NCI-H226 (cell line): ENCODE measurements around the gene PDE4DIP.
"Not testable (repeated sequence)": the region's sequence is repeated elsewhere in the genome, so short reads cannot be mapped to it uniquely, and the experiment has no call there.

Experiments used
- DNase-seq: peaks from one replicate; pipeline ENCODE4 v3.0.0-alpha.2; 2015

PDE4DIP gene

DNA sequence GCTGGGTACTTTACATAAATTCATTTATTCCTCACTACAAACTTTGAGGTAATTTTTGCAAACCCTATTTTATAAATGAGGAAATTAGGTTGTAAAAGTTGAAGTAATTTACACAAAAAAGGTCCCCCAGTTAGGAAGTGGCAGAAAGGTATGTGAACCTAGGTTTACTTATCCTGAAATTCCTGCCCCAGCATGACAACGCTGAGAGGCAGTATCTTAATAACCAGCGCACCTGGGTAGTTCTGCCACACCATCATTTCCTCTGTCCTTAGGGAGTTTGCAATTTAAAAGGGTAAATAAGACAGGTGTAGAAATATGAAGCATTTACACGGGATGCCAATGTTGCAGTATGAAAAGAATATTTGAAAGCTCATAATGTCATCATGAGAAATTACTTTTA is 79.6 kb downstream of the PDE4DIP start:
- not testable (repeated sequence) for DNase-seq

GRCh38 chr1:148927645-148928044 is 83.4 kb downstream of the PDE4DIP start:
- not testable (repeated sequence) for DNase-seq

DNA sequence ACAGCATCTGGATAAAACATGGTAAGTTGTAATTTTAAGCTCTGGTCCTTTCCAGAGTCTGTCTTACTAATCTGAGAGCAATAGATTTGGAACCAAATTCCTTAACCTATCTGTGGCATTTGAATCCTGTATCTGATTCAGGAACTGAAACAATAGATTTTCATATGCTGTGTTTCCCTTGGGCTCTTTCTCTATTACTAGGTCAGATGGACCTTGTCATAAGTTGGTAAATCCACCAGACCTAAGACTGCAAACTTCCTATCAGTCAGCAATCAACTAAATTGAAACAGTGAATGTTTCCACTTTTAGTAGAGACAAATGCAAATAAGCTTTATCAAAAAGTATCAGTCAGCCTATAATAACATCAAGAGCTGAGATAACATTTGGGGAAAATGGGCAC is 85.0 kb downstream of the PDE4DIP start:
- not testable (repeated sequence) for DNase-seq

DNA sequence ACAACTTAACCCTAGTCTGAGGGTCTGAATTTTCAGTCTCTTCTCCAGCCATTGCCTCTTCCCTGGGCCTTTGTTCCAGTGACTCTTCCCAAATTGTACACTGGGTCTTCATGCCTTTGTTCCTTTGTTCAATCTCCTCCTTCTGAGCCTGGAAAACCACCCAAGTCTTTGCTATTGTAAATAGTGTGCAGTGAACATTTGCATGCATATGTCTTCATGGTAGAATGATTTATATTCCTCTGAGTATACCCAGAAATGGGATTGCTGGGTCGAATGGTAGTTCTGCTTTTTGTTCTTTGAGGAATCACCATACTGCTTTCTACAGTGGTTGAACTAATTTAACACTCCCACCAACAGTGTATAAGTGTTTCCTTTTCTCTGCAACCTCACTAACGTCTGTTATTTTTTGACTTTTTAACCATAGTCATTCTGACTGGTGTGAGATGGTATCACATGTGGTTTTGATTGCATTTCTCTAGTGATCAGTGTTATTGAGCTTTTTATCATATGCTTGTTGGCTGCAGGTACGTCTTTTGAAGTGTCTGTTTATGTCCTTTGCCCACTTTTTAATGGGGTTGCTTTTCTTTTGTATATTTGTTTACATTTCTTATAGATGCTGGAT is 91.3 kb downstream of the PDE4DIP start:
- DNase-seq: not testable (repeated sequence)

- DNase-seq: not testable (repeated sequence)
Observed at GRCh38 chr1:148942906-148943305, 98.7 kb downstream of the PDE4DIP start.

GRCh38 chr1:148945130-148945529 is 100.9 kb downstream of the PDE4DIP start:
- DNase-seq: not testable (repeated sequence)

- not testable (repeated sequence) for DNase-seq
Observed at GRCh38 chr1:148948768-148949167, 104.5 kb downstream of the PDE4DIP start.

DNA sequence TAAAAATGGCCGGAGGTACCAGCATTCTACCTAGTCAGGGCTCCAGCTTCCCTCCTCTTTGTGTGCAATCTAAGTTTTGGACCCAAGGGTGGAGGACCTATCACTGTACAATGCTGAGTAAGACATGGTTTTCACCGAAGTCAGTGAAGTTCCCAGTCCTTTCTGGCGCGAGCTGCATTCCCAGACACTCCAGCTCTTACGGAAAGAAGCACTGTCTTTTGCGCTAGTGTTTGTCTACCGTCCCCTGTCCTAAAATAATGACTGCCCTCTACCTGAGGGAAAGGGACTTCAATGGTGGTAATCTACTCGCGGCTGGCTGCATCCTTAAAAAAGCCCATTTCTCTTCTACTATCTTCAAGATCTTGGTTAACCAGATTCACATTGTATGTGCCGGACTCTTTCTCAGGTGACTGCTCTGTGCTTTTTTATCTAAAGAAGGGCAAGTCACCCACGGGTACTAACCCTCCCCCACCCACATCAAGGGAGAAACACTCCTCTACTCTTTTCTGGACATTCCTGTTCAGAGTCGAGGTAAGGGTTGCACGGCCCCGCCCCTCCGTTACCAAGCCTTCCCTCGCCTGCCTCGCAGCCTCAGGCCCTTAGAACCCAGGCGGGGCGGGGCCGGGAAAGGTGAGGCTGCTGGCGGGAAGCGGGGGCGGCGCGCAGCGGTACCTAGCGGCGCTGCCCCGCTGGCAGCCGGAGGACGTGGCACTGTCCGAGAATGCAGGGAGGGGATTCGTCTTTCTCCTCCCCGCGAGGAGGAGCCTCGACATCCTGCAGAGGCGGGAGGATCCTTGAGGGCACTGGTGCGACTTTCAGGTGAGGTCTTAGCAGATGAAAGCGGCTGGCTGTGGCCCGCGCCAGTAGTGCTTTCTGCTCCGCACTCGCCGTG is 107.4 kb downstream of the PDE4DIP start:
- peak; percentile 79 for DNase-seq

GRCh38 chr1:148952253-148952937 is 108.2 kb downstream of the PDE4DIP start:
- DNase-seq: not testable (repeated sequence)

GRCh38 chr1:148952938-148953616 is 108.8 kb downstream of the PDE4DIP start:
- not testable (repeated sequence) for DNase-seq

- not testable (repeated sequence) for DNase-seq
Observed at GRCh38 chr1:148953730-148954129, 109.5 kb downstream of the PDE4DIP start.

DNA sequence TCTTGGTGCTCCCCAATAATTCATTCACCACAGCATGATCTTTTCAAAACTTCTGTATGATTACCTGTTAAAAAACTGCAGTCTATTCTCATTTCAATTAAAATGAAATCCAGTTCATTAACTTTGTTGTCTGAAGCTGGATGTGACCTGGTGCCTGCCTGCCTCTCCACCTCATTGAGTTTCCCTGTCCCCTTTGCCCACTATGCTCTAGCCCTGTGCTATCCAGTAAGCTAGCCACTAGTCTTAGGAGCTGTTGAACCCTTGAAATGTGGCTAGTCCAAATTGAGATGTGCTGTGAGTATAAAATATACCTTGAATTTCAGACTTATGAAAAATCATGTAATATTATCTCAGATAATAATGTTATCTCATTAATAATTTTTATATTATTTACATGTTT is 114.1 kb downstream of the PDE4DIP start:
- not testable (repeated sequence) for DNase-seq

- not testable (repeated sequence) for DNase-seq
Observed at GRCh38 chr1:148960212-148961000, 116.2 kb downstream of the PDE4DIP start.

- not testable (repeated sequence) for DNase-seq
Observed at GRCh38 chr1:148962127-148962857, 118.1 kb downstream of the PDE4DIP start.

DNA sequence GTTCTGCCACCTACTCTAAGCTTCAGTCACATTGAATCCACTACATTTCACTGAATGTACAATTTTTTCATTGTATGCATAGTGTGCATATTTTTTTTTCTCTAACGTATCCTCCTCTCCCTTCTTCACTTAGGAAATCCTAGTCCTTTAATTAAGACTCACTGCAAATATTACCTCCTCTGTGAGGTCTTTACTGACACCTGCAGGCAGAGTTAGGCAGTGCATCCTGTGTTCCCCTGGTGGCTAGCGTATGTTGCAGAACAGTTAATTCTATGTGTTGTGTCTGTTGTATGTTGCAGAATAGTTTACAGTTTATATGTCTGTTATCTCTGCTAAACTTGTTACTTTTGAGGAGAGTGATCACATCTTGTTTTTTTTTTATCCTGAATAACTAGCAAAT is 121.9 kb downstream of the PDE4DIP start:
- DNase-seq: not testable (repeated sequence)

DNA sequence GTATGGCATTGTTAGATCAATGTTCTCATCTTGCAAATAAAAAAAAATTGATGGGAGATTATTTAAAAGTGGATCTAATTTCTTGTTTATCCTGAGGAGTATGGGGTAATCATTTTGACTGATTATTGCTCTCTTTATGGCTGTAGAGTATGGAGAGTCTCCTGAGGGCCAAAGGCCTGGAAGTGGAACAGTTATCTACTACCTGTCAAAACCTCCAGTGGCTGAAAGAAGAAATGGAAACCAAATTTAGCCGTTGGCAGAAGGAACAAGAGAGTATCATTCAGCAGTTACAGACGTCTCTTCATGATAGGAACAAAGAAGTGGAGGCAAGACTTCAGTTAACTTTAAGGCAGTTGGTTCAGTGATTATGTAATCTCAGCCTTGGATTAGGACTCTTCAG is 123.4 kb downstream of the PDE4DIP start:
- not testable (repeated sequence) for DNase-seq

DNA sequence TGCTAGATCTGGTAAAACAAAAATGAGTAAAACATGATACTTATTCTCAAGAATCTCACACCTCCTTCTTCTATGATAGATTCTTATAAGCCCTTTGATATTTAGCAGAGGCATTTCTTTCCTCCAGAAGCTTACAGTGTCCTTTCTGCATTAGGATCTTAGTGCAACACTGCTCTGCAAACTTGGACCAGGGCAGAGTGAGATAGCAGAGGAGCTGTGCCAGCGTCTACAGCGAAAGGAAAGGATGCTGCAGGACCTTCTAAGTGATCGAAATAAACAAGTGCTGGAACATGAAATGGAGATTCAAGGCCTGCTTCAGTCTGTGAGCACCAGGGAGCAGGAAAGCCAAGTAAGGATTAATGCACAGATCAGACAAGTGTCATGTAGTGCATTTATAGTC is 124.5 kb downstream of the PDE4DIP start:
- DNase-seq: not testable (repeated sequence)

GRCh38 chr1:148969126-148969525 is 124.9 kb downstream of the PDE4DIP start:
- DNase-seq: not testable (repeated sequence)

DNA sequence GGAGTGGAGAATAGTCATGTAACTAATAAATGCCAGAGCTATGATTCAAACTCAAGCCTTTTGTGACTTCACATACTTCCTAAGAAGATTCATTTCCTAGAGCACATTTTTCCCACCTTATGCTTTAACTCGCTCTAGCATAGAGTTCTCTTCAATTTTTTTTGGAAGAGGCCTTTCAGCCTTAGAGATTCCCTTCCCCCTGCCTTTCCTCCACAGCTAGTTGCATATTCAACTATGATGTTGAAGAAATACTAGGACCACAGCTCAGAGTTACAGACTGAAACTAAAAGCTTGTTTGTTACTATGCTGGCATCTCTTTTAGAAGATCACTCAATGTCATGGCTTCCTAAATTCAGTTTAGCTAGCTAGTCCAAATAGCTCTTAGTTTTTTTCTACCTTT is 131.2 kb downstream of the PDE4DIP start:
- DNase-seq: peak; percentile 43

DNA sequence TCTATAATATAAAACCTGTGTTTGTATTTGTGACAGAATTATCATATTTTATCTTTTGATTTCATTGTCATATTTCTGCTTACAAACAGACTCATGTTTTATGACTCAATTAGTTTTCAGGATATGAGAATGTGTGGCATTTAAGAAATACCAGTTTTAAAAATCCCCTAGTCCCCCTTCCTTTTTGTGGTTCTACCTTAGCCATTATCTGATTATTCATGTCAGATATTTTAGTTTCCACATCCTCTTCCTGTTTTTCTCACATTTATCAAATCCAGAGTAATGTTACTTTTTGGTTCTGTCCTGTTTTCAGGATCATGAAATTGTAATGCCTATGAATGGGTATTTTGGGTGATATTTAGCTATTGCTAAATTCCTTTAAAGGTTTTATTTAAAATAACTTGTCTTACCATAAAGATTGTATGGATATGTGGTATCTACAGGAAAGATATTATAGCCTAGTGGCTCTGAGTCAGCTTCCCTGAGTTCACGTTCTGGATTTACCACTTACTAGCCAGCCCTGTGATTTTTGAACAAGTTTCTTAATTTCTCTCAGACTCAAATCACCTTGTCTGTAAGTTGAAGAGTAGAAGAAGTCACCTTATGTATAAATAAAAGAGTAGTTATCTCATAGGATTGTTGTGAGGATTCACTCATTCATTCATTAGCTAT is 131.8 kb downstream of the PDE4DIP start:
- peak; percentile 36 for DNase-seq

DNA sequence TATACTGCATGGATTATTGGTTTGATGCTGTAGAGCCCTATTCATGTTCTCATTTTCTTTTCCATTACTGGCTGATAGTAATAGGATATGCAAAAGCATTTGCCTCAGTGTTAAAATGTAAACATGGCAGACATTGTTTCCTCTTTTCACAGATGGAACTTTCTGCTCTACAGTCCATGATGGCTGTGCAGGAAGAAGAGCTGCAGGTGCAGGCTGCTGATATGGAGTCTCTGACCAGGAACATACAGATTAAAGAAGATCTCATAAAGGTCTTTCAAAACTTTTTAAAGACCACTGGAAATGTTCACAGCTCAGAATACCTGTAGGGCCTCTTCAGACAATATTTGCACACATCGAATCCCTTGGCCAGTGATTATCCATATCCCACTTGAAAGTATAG is 133.6 kb downstream of the PDE4DIP start:
- DNase-seq: not testable (repeated sequence)
